ENCODE data around the gene RPL6.

- no peak for TF ChIP-seq EZH2 (IDR thresholded peaks at IDR 0.05; ENCODE audit: borderline replicate concordance, insufficient read depth, low read length, poor library complexity, severe bottlenecking)
- TF ChIP-seq, protein P1, sequence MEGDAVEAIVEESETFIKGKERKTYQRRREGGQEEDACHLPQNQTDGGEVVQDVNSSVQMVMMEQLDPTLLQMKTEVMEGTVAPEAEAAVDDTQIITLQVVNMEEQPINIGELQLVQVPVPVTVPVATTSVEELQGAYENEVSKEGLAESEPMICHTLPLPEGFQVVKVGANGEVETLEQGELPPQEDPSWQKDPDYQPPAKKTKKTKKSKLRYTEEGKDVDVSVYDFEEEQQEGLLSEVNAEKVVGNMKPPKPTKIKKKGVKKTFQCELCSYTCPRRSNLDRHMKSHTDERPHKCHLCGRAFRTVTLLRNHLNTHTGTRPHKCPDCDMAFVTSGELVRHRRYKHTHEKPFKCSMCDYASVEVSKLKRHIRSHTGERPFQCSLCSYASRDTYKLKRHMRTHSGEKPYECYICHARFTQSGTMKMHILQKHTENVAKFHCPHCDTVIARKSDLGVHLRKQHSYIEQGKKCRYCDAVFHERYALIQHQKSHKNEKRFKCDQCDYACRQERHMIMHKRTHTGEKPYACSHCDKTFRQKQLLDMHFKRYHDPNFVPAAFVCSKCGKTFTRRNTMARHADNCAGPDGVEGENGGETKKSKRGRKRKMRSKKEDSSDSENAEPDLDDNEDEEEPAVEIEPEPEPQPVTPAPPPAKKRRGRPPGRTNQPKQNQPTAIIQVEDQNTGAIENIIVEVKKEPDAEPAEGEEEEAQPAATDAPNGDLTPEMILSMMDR (IDR thresholded peaks at IDR 0.05; ENCODE audit: poor library complexity, severe bottlenecking): no peak
- no peak for TF ChIP-seq POLR2AphosphoS5 (IDR thresholded peaks at IDR 0.05)
- no peak for TF ChIP-seq TAF1 (IDR thresholded peaks at IDR 0.05; ENCODE audit: low read depth)
- no peak for TF ChIP-seq MXI1 (conservative IDR thresholded peaks at IDR 0.05; ENCODE audit: poor library complexity, severe bottlenecking)
These were observed 41.4 kb downstream of the RPL6 start for GRCh38 chr12:112367965-112368364.

Data from neural cell (in vitro differentiated cells).